Parathyroid adenoma (tissue), 2 donors: ENCODE measurements around the gene SLC27A3.

Experiments used
- H2AFZ ChIP-seq: fragments of 300-600 bp; sonication (generic); one replicate; pipeline ENCODE4 v1.7.0; 2017; ENCODE audit warnings: antibody characterized with exemption, mild to moderate bottlenecking
- H3K27ac ChIP-seq: fragments of 300-600 bp; sonication (generic); one replicate; pipeline ENCODE4 v1.7.0; 2017
- H3K27me3 ChIP-seq: fragments of 300-600 bp; sonication (generic); one replicate; pipeline ENCODE4 v1.7.0; 2017; ENCODE audit warnings: low read length; ENCODE audit not compliant: control insufficient read depth, insufficient read depth
- H3K36me3 ChIP-seq: fragments of 300-600 bp; sonication (generic); one replicate; pipeline ENCODE4 v1.7.0; 2017; ENCODE audit warnings: low read length; ENCODE audit not compliant: control insufficient read depth, insufficient read depth
- H3K4me1 ChIP-seq: fragments of 300-600 bp; sonication (generic); one replicate; pipeline ENCODE4 v1.7.0; 2017; ENCODE audit warnings: control low read depth
- H3K4me2 ChIP-seq: fragments of 300-600 bp; sonication (generic); one replicate; pipeline ENCODE4 v1.7.0; 2017; ENCODE audit warnings: low read length
- H3K4me3 ChIP-seq: fragments of 300-600 bp; sonication (generic); one replicate; pipeline ENCODE4 v1.7.0; 2017; ENCODE audit warnings: low read depth, low read length
- H3K79me2 ChIP-seq: fragments of 300-600 bp; sonication (generic); one replicate; pipeline ENCODE4 v1.7.0; 2017; ENCODE audit warnings: control low read depth
- H3K9ac ChIP-seq: fragments of 300-600 bp; sonication (generic); one replicate; pipeline ENCODE4 v1.7.0; 2017; ENCODE audit warnings: mild to moderate bottlenecking
- H3K9me3 ChIP-seq: fragments of 300-600 bp; sonication (generic); one replicate; pipeline ENCODE4 v1.7.0; 2017; ENCODE audit warnings: low read length; ENCODE audit not compliant: control insufficient read depth
- CTCF ChIP-seq: fragments of 300-600 bp; sonication (generic); IDR thresholded peaks from one replicate; pipeline ENCODE4 v1.7.0; 2017; ENCODE audit warnings: antibody characterized with exemption, mild to moderate bottlenecking
- donor health status: primary hyperparathyroidism.

Gene SLC27A3

GRCh38 chr1:153774780-153775457 lies at the start of gene SLC27A3:
SLC27A3 (plus strand) TSS chr1:153775407; CDS start chr1:153775498, 91 bp downstream.
- Histone ChIP-seq H3K4me3 (peak within 1 kb of the TSS; percentile 60), H3K9me3 (no peaks in the 10 kb centered on the region), H2AFZ (peak within 1 kb of the TSS; percentile 79), H3K79me2 (no peaks in the 10 kb centered on the region), H3K36me3 (no peaks in the 10 kb centered on the region), H3K27ac (peak within 1 kb of the TSS; percentile 82), H3K4me2 (peak within 1 kb of the TSS; percentile 91), H3K4me1 (peaks cover 39% of the 10 kb centered on the region), H3K27me3 (no peaks in the 10 kb centered on the region), H3K9ac (no peak within 1 kb of the TSS)
- TF ChIP-seq CTCF = no peak

- H3K9ac ChIP-seq = no peak within 1 kb of the TSS
- H3K9me3 ChIP-seq = no peaks in the 10 kb centered on the region
- H3K4me2 ChIP-seq = peak within 1 kb of the TSS; percentile 100
- H3K4me1 ChIP-seq = peaks cover 3% of the 10 kb centered on the region
- peak within 1 kb of the TSS; percentile 95 for H3K4me3 ChIP-seq
- no peaks in the 10 kb centered on the region for H3K79me2 ChIP-seq
- no peaks in the 10 kb centered on the region for H3K36me3 ChIP-seq
- peak within 1 kb of the TSS; percentile 89 for H2AFZ ChIP-seq
- H3K27me3 ChIP-seq = no peaks in the 10 kb centered on the region
- no peak for TF ChIP-seq CTCF
- peak within 1 kb of the TSS; percentile 95 for H3K27ac ChIP-seq
Observed at GRCh38 chr1:153727463-153728304, 47.5 kb upstream of the SLC27A3 start, which contains the start of gene INTS3. INTS3 (plus strand) TSS chr1:153728050; CDS start chr1:153728635, 585 bp downstream.

- no peak for TF ChIP-seq CTCF
- H3K4me2 ChIP-seq = peak overlapping the region; percentile 99
- no peaks in the 10 kb centered on the region for H3K36me3 ChIP-seq
Observed at GRCh38 chr1:153728305-153729066, 46.7 kb upstream of the SLC27A3 start.

GRCh38 chr1:153730468-153730988 lies 44.7 kb upstream of the SLC27A3 start:
- Histone ChIP-seq H3K9ac (no peak overlapping the region), H3K4me1 (peaks cover 3% of the 10 kb centered on the region)

More at GRCh38 chr1:153728305-153729066, 46.7 kb upstream of the SLC27A3 start:
- H3K4me1 ChIP-seq = peaks cover 3% of the 10 kb centered on the region
- no peaks in the 10 kb centered on the region for H3K79me2 ChIP-seq
- H3K4me3 ChIP-seq = peak overlapping the region; percentile 95
- no peaks in the 10 kb centered on the region for H3K9me3 ChIP-seq
- H3K27me3 ChIP-seq = no peaks in the 10 kb centered on the region
- H3K27ac ChIP-seq = peak overlapping the region; percentile 95
- H3K9ac ChIP-seq = no peak overlapping the region
- peak overlapping the region; percentile 83 for H2AFZ ChIP-seq

More at GRCh38 chr1:153730468-153730988, 44.7 kb upstream of the SLC27A3 start:
- no peak for TF ChIP-seq CTCF
- Histone ChIP-seq H3K4me3 (no peak overlapping the region), H3K27ac (peak overlapping the region; percentile 11), H2AFZ (no peak overlapping the region), H3K27me3 (no peaks in the 10 kb centered on the region), H3K4me2 (peak overlapping the region; percentile 28), H3K36me3 (no peaks in the 10 kb centered on the region), H3K79me2 (no peaks in the 10 kb centered on the region), H3K9me3 (no peaks in the 10 kb centered on the region)
